HG03378 (cell line): ENCODE measurements around the gene GNAI1.
"Not testable (repeated sequence)": the region's sequence is repeated elsewhere in the genome, so short reads cannot be mapped to it uniquely, and the experiment has no call there.

Source experiments
- ATAC-seq: cut with Tn5 transposase; IDR thresholded peaks from one replicate; pipeline ENCODE4 v1.9.1; 2021; ENCODE audit warnings: mild to moderate bottlenecking, moderate library complexity; ENCODE audit not compliant: unreplicated experiment

GNAI1 gene

DNA sequence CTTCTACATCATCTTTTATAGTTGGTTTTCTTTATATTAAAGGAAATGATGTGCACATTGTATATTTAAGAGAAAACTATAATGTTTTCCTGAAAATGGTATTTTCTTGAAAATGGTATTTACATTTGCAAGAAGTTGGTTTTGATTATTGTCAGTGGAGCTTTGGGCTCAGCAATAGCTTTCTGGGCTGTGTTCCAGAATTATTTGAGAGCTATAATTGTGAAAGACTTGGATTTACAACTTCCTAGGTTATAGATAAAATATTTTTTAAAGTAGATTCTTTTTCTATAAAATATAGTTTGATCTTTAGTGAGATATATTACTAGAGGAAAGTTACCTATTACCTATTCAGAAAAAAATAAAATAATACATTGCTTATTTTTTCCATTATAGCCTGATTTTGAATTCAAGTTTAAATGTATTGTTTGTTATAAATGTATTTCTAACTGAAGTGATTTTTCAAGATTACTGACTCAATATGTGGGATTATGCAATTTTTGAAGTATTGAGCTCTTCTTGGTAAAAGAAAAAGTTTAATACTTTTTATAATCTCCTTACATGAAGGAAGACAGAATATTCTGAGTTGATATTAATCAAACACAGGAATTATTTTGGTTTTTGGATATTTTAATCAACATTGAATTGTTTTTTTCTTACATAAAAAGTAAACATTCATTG, 20.2 kb downstream of the GNAI1 start:
- ATAC-seq, result no peak

DNA sequence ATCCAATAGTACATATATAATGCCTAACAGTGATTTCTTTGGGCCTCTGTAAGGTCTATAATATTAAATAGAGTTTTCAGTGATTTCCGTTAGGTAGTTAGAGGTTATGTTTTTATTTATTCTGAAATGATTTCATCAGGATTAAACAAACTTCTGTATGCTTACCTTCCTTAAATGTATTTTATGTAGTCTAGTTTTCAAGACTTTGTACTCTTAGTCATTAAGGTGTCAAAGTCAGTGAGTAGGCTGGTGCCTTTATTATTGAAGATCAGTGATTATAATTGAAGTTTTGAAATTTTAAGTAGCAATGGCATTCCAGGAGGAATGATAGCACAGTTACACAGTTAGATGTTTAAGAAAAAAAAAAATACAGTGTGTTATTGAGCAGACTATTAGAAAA, 20.7 kb downstream of the GNAI1 start:
- ATAC-seq, result no peak

GRCh38 chr7:80157770-80158169, 23.1 kb downstream of the GNAI1 start:
- ATAC-seq, result not testable (repeated sequence)

- ATAC-seq, result no peak
Measured at GRCh38 chr7:80159802-80160201, 25.2 kb downstream of the GNAI1 start.

DNA sequence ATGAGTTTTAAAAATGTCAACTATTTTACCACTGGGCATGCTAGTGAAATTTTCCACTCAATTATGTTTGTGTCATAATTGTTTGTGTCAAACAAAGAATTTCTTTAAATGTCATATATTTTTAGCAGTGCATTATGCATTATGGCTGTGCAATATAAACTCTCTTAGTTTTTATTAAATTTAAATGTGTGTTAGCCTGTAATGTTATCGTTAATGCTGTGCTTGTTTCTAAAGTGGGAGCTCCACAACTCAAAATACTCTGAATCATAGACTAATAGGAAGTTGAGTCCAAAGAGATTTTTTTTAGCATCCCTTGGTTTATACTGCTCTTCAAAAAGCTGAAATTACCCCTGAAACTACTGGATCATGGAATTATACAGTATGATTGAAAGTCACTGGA, 26.8 kb downstream of the GNAI1 start:
- no peak for ATAC-seq

DNA sequence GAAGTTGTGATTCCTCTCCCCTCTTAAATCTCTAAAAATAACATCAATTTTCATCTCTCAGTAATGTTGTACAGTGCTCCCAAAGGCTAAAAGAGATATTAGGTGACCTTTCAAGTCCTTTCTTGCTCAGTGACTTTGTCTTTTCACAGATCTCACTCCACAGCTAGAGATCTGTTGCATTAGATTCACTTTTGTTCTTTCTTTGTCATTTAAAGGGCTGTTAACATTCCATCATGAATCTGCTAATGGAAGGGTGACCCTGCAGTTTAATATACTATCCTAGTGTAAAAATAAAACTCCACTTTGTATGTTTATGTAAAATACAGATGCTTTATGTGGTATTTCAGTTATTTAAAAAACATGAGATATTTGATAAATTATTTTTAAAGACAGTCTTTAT, 30.5 kb downstream of the GNAI1 start:
- no peak for ATAC-seq

GRCh38 chr7:80170445-80170844, 35.8 kb downstream of the GNAI1 start:
- ATAC-seq, result no peak

- no peak for ATAC-seq
Measured at GRCh38 chr7:80172387-80172786, 37.8 kb downstream of the GNAI1 start.

- ATAC-seq, result peak; percentile 75
Measured at GRCh38 chr7:80175744-80176143, 41.1 kb downstream of the GNAI1 start.

DNA sequence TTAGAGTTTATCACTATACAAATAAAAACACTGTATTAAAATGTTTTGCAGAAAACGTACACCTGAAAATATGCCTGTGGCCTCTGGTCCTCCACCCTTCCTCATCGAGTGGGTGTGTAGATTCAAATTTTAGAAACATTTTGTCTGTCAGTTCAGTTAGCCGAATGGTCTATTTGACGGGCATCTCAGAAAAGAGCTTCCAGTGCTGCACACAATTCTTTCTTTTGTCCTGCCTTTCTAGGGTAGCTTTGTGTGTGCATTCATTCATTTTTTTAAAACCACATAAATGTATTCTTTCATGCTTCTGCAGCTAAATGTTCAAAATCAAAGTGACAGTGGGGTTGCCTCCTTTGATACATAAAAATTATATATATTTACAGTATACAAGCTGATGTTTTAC, 46.8 kb downstream of the GNAI1 start:
- no peak for ATAC-seq

DNA sequence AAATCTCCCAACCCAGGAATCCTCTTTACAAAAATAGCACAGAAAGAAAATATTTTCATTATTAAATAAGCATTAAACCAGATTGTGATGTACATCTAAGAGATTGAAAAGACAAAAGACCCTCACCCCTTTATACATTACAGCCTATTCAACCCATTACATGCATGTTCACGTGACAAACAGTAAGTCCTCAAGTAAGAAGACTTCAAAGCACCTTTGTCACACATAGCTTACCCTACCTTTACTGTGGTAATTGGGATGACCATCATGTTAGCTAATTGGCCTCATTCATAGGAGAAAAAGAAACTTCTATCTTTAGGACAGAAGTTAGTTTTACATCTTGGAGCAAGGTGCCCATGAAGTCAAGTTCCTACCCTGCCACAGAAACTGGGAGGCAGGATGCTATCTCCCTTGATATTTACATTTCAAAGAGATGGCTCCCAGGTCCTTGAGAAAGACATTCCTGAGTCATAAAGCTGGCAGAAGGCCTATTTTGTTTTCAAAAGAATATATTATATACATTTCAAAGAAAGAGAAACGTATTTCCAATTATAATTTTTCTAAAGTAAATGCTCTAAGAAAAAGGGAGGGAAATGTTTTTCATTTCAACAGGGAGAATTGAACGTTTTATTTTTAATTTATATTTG, 48.1 kb downstream of the GNAI1 start:
- ATAC-seq, result no peak

DNA sequence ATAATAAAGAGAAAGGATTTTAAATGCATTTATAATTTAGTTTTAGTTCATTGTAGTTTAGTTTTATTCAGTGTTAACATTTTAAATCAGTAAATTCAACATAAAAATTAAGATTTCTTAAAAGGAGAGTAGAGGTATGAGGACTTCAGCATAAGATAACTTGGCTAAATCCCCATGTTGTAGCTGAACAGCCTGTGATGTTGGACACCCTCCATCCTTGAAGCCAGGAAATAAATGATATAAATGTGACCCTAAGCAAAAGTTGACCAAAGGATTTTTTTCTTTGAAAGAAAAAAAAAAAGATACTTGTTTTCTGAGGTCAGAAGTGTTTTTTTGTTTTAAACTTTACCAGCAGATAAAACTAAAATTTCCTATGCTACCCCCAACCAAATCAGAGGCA, 48.7 kb downstream of the GNAI1 start:
- ATAC-seq, result no peak

DNA sequence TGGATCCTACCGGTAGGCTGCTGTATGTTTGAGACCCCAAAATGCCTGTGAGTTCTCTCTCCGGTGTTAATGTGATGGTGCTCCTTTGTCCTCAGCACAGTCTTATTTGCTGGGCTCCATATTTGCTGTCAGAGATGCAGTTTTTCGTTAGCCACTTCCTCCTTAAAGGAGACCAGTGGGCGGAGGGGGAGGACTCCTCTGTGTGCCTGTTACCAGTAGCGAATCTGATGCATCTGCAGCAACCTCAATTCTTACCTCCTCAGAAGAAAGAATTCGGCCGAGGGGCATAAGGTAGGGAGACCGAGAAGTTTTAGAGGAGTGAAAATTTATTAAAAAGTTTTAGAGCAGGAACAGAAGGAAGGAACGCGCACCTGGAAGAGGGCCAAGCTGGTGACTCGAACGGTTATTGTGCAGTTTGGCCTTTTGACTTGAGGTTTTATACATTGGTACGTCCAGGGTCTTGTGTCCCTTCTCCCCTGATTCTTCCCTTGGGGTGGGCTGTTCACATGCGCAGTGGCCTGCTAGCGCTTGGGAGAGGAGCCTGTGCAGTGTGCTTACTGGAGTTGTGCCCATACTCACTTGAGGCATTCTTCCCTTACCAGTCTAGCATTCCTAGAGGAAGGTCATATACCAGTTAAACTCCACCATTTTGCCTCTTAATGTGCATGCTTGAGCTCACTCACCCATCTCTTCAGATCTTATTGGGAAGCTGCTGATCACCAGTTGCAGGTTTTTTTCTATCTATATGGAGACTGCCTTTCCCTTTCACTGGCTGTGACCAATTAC, 49.5 kb downstream of the GNAI1 start:
- ATAC-seq, result no peak

DNA sequence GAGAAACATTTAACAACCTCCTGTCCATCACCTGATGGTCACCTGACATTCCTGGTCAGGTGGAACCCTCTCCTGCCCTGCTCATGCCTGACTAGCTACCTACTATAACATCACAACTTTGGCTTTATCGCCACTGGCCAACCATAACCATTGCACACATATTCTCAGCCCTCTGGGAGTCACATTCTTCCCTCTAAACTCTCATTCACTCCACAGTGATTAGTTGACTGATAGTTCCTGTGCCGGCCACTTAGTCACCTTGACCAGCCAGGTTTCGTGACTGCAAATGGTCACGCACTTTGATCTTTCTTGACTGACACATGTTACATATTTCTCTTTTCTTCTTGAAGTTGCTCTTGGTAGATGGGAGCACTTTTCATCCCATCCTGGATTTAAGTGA, 50.1 kb downstream of the GNAI1 start:
- ATAC-seq, result no peak

DNA sequence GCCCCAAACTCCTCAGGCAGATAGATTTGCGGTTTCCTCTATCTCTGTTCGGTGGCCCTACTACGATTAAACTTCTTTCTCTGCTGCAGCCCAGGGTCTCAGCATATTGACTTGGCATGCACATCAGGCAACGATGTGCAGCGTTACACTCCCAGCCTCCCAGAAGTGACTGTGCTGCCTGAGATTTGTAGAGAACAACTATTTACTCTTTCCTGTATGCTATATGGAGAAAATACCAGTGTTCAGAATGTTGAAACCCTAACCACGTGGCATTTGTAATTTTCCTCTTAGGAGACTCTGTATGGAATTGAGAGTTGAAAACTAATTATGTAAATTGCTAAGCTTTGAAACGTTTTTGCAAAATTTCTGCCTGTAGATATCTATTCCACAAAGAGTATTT, 50.9 kb downstream of the GNAI1 start:
- ATAC-seq, result no peak

- ATAC-seq, result no peak
Measured at GRCh38 chr7:80186721-80187120, 52.1 kb downstream of the GNAI1 start.

DNA sequence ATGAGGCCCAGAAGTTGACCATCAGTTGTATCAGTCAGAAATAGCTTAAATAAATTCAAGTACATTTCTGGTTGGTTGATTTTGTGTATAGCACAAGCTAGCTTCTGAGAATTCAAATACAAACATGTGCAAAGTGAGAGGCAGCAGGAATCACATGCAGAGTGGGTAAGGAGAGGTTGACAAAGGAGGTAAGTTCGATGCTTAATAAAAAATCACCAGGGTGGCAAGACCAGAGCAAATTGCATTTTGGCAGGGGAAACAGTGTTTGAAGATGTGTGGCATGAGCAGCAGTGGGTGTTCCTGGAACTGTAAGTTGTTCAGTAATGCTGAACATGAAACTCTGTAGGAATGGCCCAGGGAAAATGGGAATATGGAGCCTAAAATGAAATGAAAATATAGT, 52.6 kb downstream of the GNAI1 start:
- ATAC-seq, result no peak

- no peak for ATAC-seq
Measured at GRCh38 chr7:80187727-80188126, 53.1 kb downstream of the GNAI1 start.

DNA sequence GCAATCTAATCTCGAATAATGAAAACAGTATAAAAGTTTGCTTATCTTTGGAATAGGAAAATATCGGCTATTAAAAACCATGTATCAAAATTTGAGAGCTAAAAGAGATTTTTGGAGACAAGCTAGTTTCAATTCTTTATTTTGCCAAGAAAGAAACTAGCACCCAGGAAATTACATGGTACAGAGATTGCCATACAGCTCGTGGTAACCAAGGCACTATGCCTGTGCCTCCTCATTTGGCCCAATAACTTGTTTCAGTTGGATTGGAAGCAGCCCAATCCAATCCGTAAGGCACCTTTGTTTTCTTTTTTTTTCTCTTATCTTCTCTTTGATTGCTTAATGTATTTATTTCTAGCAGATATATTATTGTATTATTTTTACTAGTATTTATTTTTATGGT, 55.0 kb downstream of the GNAI1 start:
- no peak for ATAC-seq

DNA sequence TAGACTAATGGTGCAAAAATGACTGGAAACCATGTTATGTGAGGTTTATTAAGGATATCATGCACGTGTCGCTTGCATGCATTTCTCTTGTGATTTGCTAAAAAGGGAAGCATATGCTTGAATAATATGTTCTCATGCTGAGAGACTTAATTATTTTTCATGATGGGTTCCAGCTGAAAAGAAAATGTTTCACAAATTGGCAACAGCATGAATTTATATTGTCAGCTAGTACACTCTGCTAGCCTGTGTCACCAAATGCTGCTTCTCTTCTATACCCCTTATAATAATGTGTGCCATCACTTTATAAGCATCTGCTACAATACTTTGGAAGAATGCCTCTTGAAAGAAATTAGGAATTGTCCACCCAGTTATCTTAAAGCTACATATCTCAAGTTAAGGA, 63.0 kb downstream of the GNAI1 start:
- ATAC-seq, result no peak

- ATAC-seq, result no peak
Measured at GRCh38 chr7:80199051-80199450, 64.4 kb downstream of the GNAI1 start.

GRCh38 chr7:80204454-80204853, 69.8 kb downstream of the GNAI1 start:
- no peak for ATAC-seq
